NCI-H460 (cell line): ENCODE measurements around the gene TPCN1. TPM values are rescaled to one million over a fixed set of nuclear protein-coding genes. Genes with fewer than 3 reads are reported as not detected.

Experiments
- DNase-seq: peaks from one replicate; pipeline ENCODE4 v3.0.0-alpha.2; 2016; ENCODE audit warnings: low read depth; ENCODE audit errors: extremely low read depth
- total RNA-seq: library from RNA; depleted of rRNA; stranded (reverse); fragments of >200 nt; shearing (Covaris generic); gene quantifications from 2 replicates; pipeline ENCODE4 v1.2.3, GENCODE V29; 2014

Gene TPCN1
- total RNA-seq, 1 experiment from 2014 or later = 11.3 TPM

DNA sequence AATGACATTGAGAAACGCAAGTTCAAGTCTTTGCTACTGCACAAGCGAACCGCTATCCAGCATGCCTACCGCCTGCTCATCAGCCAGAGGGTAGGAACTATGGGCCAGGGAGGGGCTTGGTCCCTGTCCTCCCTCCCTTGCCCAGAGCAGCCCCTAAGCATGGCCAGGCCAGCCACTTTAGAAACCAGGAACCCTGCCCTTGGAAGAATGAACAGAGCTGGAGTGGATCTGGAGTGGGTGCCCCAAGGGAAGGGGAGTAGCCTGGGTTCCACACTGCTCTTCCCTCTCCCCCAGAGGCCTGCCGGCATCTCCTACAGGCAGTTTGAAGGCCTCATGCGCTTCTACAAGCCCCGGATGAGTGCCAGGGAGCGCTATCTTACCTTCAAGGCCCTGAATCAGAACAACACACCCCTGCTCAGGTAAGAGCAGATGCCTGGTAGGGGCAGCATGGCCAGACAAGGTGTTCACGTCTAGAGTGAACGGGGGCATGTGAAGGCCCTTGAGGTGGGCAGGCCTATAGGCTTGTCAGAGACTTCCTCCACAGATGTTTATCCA lies 55.8 kb downstream of the TPCN1 start:
- DNase-seq = no peak

GRCh38 chr12:113277511-113277910 lies 56.2 kb downstream of the TPCN1 start:
- DNase-seq = no peak

GRCh38 chr12:113278141-113278540 lies 56.9 kb downstream of the TPCN1 start:
- DNase-seq = no peak

GRCh38 chr12:113278633-113279032 lies 57.4 kb downstream of the TPCN1 start:
- DNase-seq = no peak

DNA sequence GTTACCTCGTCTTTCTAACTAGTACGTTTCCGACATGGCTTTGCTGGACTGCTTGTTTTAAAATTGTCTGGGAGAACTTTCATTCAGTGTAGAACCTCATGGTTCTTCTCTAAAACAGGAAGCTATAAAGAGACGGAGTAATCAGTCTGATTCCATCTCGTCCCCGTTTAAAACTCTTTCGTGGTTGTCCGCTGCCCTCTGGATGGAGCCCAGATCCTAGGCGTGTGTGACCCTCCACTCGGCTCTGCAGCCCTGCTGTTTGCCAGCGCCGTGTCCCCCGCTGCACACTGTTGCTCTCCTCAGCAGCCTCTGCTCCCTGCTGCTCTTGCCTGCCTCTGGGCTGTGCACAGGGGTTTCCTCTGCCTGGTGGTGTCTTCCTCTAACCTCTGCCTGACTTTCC lies 63.5 kb downstream of the TPCN1 start:
- DNase-seq = no peak

DNA sequence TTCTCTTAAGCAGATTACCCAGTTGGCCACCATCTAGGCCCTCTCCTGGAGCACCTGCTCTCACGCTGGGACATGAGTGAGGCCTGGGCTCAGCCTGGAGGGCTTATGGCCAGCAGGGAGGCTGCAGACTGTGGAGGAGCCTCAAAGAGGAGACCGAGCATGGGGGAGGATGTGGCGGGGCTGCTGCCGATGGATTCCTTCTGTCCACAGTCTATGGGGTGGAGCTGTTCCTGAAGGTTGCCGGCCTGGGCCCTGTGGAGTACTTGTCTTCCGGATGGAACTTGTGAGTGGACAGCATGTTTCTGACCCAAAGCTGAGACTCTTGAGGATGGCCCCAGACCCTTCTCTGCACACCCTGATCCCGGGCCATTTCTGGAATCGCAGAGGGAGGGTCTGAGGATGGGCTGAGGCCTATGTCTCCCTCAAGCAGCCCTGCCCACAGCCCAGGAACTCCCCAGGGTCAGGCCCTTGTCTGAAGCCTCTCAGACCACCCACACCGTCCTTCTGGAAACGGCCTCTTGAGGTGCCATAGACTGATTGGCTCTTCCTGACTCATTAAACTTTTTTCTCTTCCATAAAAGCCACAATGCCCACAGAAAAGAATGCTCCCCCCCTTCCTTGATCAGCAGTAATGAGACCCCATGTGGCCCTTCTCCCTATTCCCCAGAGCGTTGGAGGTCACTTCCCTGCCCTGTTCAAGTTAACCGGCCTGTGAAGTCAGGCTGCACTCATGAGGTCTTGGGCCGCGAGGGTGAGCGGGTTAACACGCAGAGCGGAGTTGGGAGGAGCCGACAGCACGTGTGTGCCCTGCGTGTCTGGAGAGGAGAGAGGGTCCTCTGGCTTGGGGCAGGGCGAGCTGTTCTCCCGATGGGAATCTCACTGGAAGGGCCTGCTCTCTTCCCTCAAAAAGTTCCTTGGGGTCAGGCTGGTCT lies 64.7 kb downstream of the TPCN1 start:
- no peak for DNase-seq

GRCh38 chr12:113286712-113287111 lies 65.4 kb downstream of the TPCN1 start:
- DNase-seq = no peak

DNA sequence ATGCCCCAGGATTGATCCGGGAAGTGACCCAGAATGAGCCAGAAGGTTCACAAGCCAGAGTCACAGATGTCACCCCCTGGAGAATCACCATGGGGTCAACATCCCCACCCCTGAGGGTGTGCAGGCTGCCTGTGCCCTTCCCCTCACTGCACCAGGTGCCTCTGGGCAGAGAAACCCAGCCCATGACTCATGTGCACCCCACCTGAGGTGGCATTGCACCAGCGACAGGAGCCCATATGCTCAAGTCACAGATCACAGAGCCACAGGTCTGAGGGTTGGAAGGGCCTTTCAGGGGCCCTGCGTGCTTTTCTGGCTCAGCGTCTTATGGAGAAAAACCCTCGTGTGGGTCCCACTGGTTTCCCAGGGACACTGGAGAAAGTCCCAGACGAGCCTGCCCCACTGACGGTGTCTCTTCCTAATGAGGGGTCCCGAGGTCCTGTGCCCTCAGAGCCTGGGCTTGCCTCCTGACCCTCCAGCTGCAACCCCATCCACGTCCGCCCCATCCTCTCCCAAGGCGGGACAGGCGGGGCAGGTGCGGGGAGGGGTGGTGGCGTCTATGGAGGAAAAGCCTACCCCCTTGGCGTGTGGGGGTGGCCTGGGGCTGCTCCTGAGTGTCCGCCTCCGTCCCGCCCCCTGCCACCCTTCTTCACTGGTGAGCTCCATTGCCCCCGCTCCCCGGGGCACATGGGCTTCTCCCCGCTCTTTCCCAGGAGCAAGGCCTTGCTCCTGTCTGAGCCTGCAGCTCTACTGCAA lies 66.1 kb downstream of the TPCN1 start:
- DNase-seq = no peak

GRCh38 chr12:113287899-113288282 lies 66.6 kb downstream of the TPCN1 start:
- DNase-seq = no peak

DNA sequence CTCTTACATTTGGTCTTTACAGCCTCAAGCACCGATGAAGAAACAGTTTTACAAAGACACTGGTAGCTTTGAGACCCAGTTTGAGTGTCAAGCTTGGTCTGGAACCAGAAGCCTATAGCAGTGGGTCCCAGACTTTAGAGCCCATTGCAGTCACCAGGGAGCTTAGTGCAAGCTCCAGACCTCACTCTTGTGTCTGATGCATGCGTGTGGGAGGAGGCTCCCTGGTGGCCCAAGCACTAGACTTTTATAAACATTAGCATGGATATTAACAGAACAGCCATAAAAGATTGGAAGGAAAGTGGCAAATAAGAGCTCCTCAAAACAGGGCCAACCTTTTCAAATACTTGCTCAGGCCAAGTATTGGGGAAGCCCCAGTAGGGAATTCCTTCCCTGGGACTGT lies 68.1 kb downstream of the TPCN1 start:
- DNase-seq = no peak

GRCh38 chr12:113290506-113290905 lies 69.2 kb downstream of the TPCN1 start:
- DNase-seq = no peak

DNA sequence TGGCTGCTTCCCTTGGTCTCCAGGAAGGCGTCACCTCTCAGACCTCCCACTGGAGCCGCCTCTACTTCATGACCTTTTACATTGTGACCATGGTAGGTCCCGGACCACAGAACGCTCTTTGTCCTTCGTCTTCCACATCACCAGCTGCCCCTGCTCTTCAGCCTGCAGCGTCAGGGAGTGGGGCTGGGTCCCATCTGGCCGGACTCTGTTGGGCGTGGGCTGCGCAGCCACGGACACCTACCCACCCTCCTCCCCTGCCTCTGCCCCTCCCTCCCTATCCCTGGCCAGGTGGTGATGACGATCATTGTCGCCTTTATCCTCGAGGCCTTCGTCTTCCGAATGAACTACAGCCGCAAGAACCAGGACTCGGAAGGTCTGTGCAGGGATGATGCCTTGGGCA lies 70.3 kb downstream of the TPCN1 start:
- DNase-seq = no peak

- no peak for DNase-seq
Measured at GRCh38 chr12:113292091-113292490, 70.8 kb downstream of the TPCN1 start.

DNA sequence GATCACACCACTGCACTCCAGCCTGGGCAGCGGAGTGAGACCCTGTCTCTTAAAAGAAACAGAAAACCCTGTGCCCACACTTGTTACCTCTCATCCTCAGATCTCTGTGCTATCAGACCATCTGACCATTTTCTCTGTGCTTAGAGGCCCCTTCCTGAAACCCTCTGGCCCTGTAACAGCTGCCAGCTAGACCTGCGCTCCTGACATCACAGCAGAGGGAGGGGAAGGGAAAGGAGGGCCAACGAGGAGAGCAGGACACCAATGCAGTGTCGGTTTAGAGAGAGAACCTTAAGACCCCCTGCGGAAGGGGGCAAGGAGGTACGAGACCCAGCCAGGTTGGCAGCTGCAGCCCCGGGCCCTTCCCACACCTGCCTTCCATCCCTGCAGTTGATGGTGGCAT lies 71.3 kb downstream of the TPCN1 start:
- no peak for DNase-seq

GRCh38 chr12:113293100-113293499 lies 71.8 kb downstream of the TPCN1 start:
- no peak for DNase-seq

DNA sequence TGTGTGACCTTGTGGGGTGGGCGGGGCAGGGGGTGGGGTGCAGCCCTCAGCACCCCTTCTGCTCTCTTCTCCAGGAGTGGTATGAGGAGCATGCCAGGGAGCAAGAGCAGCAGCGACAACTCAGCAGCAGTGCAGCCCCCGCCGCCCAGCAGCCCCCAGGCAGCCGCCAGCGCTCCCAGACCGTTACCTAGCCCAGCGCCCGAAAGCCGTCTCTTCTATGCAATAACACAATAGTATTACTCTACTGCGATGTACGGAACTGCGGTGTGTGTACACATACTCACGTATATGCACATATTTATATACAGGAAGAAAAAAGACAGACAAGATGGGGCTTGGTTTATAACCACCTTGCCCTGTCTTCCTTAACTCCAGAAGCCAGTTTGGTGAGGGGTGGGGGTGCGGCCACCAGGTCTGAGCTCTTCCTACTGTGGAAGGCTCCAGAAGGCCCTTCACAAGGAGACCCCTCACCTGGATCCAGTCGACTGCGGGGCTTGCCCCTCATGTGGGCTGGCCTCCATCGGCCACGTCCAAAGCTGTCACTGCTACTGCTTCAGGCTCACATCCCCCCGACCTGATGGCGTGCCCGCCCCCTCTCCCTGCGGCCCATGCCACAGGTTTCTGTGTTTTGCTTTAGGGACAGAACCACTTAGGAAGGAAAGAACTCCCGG lies 74.8 kb downstream of the TPCN1 start:
- DNase-seq = no peak

DNA sequence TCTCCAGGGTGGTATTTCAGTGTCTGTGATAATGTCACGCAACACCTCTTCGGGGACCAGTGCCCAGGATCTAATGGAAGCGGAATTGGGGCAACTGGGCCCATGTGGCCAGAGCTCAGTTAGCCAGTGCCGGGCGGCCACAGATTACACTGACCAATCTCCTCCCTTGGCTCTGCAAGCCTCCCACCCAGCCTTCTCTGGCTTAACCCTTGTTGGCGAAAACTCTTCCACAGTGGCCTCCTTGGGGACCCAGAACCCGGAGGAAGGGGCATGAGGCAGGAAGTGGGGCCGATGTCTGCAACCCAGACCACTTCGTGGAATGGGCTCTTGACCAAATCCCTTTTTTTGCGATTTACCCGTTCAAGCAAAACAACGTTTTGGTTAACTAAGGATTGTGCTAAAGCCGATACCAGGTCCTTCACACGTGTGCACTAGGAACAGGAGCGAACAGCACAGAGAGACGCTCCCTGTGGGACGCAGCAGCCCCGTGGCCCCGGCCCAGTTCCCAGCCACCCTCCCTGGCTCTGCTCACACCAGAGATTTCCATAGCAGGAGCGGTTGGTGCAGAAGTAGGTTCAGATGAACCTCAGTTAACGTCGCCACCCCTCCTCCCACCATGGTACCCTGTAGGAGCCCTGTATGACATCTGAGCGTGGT lies 75.4 kb downstream of the TPCN1 start:
- DNase-seq = no peak

DNA sequence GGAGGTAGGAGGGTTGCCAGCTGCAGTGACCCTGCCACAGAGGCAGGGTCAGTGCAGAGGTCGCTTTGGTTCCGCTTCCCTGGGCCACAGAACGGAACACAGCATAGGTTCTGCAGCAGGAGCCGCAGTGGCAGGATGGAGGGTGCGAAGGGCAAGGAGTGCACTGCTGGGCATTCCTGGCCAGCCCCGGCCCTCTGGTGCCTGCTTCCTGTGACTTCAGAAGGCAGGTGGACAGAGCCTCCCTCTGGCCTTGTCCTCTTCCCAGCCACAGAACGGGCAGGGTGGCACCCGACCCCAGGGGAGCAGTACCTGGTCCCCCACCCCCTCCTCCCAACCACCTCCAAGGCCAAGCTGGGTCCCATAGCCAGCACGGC lies 75.9 kb downstream of the TPCN1 start:
- no peak for DNase-seq

GRCh38 chr12:113297621-113298471 lies 76.6 kb downstream of the TPCN1 start:
- no peak for DNase-seq

- no peak for DNase-seq
Measured at GRCh38 chr12:113298472-113298817, 77.2 kb downstream of the TPCN1 start.
